Natural killer cell (primary cell): ENCODE results near the gene TTC28. TPM values are rescaled to one million over a fixed set of nuclear protein-coding genes. Genes with fewer than 3 reads are reported as not detected.

Source experiments
- ATAC-seq, 3 donors: fragments of 150-1000 bp in 2 of 3; fragments of 200-7000 bp in 1 of 3; cut with Tn5 transposase; 1 replicate in 1 of 3; 2 replicates in 2 of 3; pipeline ENCODE4 v1.10.0; 2021; ENCODE audit warnings: mild to moderate bottlenecking in 2 of 3, moderate library complexity in 2 of 3
- DNase-seq, 2 donors: peaks; one replicate each; pipeline versions ENCODE4 v3.0.0 to v3.0.0-alpha.2; 2013 to 2021; ENCODE audit warnings: mixed read lengths in 1 of 2
- H3K27ac ChIP-seq: one replicate; pipeline ENCODE4 v1.5.1; 2013; ENCODE audit warnings: mild to moderate bottlenecking, low read length
- H3K27me3 ChIP-seq: one replicate; pipeline ENCODE4 v1.6.1; 2013; ENCODE audit warnings: low read length; ENCODE audit not compliant: control insufficient read depth, insufficient read depth
- H3K36me3 ChIP-seq: one replicate; pipeline ENCODE4 v1.6.1; 2013; ENCODE audit warnings: low read length; ENCODE audit not compliant: control insufficient read depth, insufficient read depth
- H3K4me1 ChIP-seq: one replicate; pipeline ENCODE4 v1.6.1; 2013; ENCODE audit warnings: low read length; ENCODE audit not compliant: control insufficient read depth, insufficient read depth
- H3K4me3 ChIP-seq: one replicate; pipeline ENCODE4 v1.5.1; 2013; ENCODE audit warnings: low read length
- H3K9me3 ChIP-seq: one replicate; pipeline ENCODE4 v1.6.1; 2013; ENCODE audit warnings: low read length; ENCODE audit not compliant: control insufficient read depth, insufficient read depth
- H3K27ac Mint-ChIP-seq, 2 donors: one replicate each; pipeline ENCODE4 v1.8.0; 2022; ENCODE audit warnings: mild to moderate bottlenecking in 2 of 2, mixed read lengths in 2 of 2, moderate library complexity in 1 of 2
- H3K27me3 Mint-ChIP-seq, 2 donors: one replicate each; pipeline ENCODE4 v1.8.0; 2022; ENCODE audit warnings: low read depth in 2 of 2, mixed read lengths in 2 of 2
- H3K36me3 Mint-ChIP-seq: one replicate; pipeline ENCODE4 v1.8.0; 2022; ENCODE audit warnings: mixed read lengths
- H3K4me1 Mint-ChIP-seq, 2 donors: one replicate each; pipeline ENCODE4 v1.8.0; 2022; ENCODE audit warnings: mixed read lengths in 2 of 2
- H3K4me3 Mint-ChIP-seq: one replicate; pipeline ENCODE4 v1.8.0; 2022; ENCODE audit warnings: mild to moderate bottlenecking, moderate library complexity, mixed read lengths
- H3K9me3 Mint-ChIP-seq, 2 donors: one replicate each; pipeline ENCODE4 v1.8.0; 2022; ENCODE audit warnings: mixed read lengths in 2 of 2
- CTCF ChIP-seq: fragments of 200-600 bp; IDR thresholded peaks from one replicate; pipeline ENCODE4 v1.8.0; 2022; ENCODE audit warnings: antibody characterized with exemption
- WGBS: methylation state at CpG from one replicate; pipeline ENCODE4 v1.1.7; 2013; ENCODE audit warnings: missing lambda C conversion rate; ENCODE audit not compliant: insufficient coverage; 5-methylcytosine and 5-hydroxymethylcytosine counted together
- intact Hi-C: fragments of 100-400 bp; cut with micrococcal nuclease; formaldehyde crosslinking; loops from one replicate; pipeline ENCODE4 v1.14.2; 2022
- total RNA-seq, 4 donors: library from RNA; stranded (reverse); fragments of 120-200 nt in 1 of 4; gene quantifications; one replicate each; pipeline versions ENCODE4 v1.2.3 to v1.2.4, GENCODE V29; 2013 to 2022

The TTC28 gene
- total RNA-seq, 3 donors from 2014 or later (not counting 1 experiment from before 2014, with no cell fraction given), result 4.1 to 10.0 (median 8.6) TPM

- Mint-ChIP-seq H3K36me3 (no peaks in the 10 kb centered on the region), H3K9me3 (no peaks in the 10 kb centered on the region), H3K27me3 (no peaks in the 10 kb centered on the region), H3K4me3 (no peak overlapping the region), H3K27ac (no peak overlapping the region), H3K4me1 (peaks cover 0 to 5% of the 10 kb centered on the region in 2 donors)
- Histone ChIP-seq H3K4me1 (peaks cover 6% of the 10 kb centered on the region), H3K27ac (no peak overlapping the region), H3K4me3 (no peak overlapping the region), H3K9me3 (no peaks in the 10 kb centered on the region), H3K36me3 (no peaks in the 10 kb centered on the region), H3K27me3 (no peaks in the 10 kb centered on the region)
- DNase-seq (no peak), ATAC-seq (no peak)
- no peak for TF ChIP-seq CTCF
- intact Hi-C loops, result no loop called here
- 93% methylated on average over 12 of the region's 12 CpGs for WGBS
Measured at GRCh38 chr22:27985323-27986275, 694.0 kb downstream of the TTC28 start.

GRCh38 chr22:27984723-27985122 is 694.9 kb downstream of the TTC28 start:
- Histone ChIP-seq H3K27me3 (no peaks in the 10 kb centered on the region), H3K4me1 (peaks cover 6% of the 10 kb centered on the region), H3K36me3 (no peaks in the 10 kb centered on the region), H3K4me3 (no peak overlapping the region), H3K27ac (no peak overlapping the region), H3K9me3 (no peaks in the 10 kb centered on the region)
- DNase-seq (no peak), ATAC-seq (no peak)
- intact Hi-C loops, result no loop called here
- no peak for TF ChIP-seq CTCF
- H3K27ac Mint-ChIP-seq, result no peak overlapping the region
- 93% methylated on average over 9 of the region's 9 CpGs for WGBS
- no peaks in the 10 kb centered on the region for H3K36me3 Mint-ChIP-seq
- no peak overlapping the region for H3K4me3 Mint-ChIP-seq
- H3K9me3 Mint-ChIP-seq, result no peaks in the 10 kb centered on the region
- H3K27me3 Mint-ChIP-seq, result no peaks in the 10 kb centered on the region
- peaks cover 0 to 8% of the 10 kb centered on the region in 2 donors for H3K4me1 Mint-ChIP-seq

- Histone ChIP-seq H3K4me3 (no peak overlapping the region), H3K27ac (no peak overlapping the region), H3K9me3 (no peaks in the 10 kb centered on the region), H3K36me3 (no peaks in the 10 kb centered on the region), H3K27me3 (no peaks in the 10 kb centered on the region), H3K4me1 (peaks cover 6% of the 10 kb centered on the region)
- DNase-seq (no peak), ATAC-seq (no peak)
- TF ChIP-seq CTCF, result no peak
- H3K9me3 Mint-ChIP-seq, result no peaks in the 10 kb centered on the region
- no peak overlapping the region for H3K4me3 Mint-ChIP-seq
- no peaks in the 10 kb centered on the region for H3K27me3 Mint-ChIP-seq
- peak overlapping the region in 1 of 2 donors; percentile 35 for H3K27ac Mint-ChIP-seq
- H3K36me3 Mint-ChIP-seq, result no peaks in the 10 kb centered on the region
- intact Hi-C loops, result no loop called here
- H3K4me1 Mint-ChIP-seq, result peaks cover 0 to 10% of the 10 kb centered on the region in 2 donors
- 87% methylated on average over 10 of the region's 10 CpGs for WGBS
Measured at GRCh38 chr22:27984001-27984695, 695.5 kb downstream of the TTC28 start.
